HG03025 (cell line): Measurements from ENCODE around the gene GPAT3.
"Not testable (repeated sequence)": the region's sequence is repeated elsewhere in the genome, so short reads cannot be mapped to it uniquely, and the experiment has no call there.

Source experiments
- ATAC-seq: cut with Tn5 transposase; IDR thresholded peaks from one replicate; pipeline ENCODE4 v1.9.1; 2021; ENCODE audit warnings: mild to moderate bottlenecking, moderate library complexity; ENCODE audit not compliant: unreplicated experiment, low FRiP score

The GPAT3 gene

GRCh38 chr4:83548151-83548905 is 12.4 kb downstream of the GPAT3 start:
- ATAC-seq, result no peak

GRCh38 chr4:83552083-83552482 is 16.2 kb downstream of the GPAT3 start:
- no peak for ATAC-seq

DNA sequence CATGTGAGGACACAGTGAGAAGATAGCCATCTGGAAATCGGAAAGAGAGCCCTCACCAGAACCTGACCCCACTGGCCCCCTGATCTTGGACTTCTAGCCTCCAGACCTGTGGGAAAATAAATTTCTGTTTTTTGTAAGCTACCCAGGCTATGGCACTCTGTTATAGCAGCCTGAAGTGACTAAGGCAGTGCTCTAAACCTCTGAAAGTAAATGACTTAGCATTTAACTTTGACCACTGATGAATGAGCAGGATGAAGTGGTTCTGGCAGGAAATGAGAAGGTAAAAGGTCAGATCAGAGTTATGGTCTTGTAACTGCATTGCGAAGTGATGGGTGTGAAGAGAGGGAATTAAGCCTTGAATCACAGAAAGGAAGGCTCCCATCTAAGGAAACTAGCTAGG is 17.0 kb downstream of the GPAT3 start:
- no peak for ATAC-seq

GRCh38 chr4:83556006-83556707 is 20.2 kb downstream of the GPAT3 start:
- no peak for ATAC-seq

GRCh38 chr4:83556816-83557215 is 20.9 kb downstream of the GPAT3 start:
- ATAC-seq, result no peak

DNA sequence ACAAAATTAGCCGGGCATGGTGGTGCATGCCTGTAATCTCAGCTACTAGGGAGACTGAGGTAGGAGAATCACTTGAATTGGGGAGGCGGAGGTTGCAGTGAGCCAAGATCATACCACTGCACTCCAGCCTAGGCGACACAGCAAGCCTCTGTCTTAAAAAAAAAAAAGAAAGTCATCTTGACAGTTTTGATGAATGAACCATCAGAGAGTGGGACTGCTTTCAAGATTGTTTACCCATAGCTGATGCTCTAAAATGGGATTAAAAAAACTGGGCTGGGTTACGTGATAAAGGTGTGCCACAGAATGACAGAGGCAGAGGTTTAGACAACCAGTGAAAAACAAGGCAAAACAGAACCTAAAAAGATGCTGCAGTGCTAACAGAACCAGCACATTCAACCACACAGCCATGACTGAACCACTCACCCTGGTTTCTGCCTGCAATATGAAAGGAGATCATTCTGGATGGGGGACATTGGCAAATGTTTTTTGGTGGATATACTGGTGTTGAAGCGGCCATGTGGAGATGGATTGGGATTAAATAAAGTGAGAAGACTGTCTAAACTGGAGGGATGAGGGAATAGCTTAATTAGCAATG is 22.2 kb downstream of the GPAT3 start:
- ATAC-seq, result no peak

DNA sequence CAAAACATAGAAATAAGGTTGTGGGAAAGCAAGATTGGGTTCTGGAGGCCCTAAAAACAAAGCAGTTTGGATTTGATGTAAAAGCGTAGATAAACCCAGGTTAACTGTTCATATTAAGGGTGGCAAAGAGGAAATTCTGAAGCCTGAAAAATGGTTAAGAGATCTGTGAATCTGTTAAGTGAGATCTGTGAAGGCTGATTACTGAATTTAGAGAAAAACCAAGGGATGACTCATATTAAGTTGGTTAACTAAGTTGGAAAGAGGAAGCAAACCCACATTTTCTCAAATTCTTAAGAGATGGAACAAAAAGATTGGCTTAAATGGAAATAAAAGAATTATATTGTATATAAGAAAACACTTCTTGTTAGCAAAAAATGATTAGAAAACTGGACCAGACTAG is 22.8 kb downstream of the GPAT3 start:
- no peak for ATAC-seq

- no peak for ATAC-seq
Observed at GRCh38 chr4:83560523-83560922, 24.6 kb downstream of the GPAT3 start.

GRCh38 chr4:83561381-83561780 is 25.5 kb downstream of the GPAT3 start:
- no peak for ATAC-seq

DNA sequence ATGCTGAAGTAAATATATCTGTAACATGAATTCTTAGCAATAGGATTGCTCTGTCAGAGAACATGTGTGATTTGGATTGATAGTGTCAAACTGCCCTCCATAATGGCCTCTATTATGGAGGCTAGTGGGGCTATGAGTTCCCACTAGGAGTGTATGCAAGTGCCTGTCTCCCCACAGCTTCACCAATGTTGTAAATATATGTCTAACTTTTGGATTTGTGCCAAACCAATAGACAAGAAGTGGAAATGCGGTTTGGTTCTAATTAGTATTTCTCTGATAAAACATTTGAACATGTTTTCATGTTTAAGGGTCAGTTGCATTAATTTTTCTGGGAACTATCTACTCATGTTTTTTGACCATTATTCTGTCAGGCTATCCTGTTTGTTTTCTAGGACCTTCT is 28.1 kb downstream of the GPAT3 start:
- ATAC-seq, result no peak

DNA sequence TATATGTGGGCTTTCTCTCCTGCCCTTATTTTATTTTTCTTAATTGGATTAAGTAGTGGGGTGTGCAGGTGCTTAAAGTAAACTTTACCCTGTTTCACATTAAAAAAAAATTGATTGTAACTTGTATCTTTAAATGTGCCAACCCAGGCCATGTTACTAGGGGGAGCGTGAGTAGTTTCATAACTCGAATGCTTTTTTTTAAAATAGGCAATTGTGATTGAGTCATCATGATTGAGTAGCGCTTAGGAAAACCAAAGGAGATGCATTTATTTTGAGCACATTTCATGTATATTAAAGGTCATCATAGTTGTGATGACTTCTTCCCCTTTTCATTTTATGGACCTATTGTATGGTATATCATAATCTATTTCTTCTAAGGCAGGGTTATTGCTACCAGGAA is 32.2 kb downstream of the GPAT3 start:
- ATAC-seq, result no peak

DNA sequence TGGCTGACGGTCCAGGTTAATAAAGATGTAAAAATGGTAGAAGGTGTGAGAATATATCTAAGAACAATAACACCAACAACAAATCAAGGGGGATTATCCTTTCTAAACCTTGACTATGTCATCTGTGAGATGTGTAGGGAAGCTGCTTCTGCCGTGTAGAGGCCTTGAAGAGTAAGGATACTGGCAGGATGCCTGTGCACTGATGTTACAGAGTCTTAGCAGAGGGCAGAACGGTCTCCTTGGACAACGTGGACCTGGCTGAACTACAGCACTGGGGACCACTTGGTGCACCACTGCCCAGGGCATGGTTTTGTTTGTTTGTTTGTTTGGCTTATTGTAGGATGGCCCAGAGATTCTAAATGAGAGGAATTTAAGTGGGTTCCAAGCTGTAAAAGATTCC is 33.5 kb downstream of the GPAT3 start:
- no peak for ATAC-seq

DNA sequence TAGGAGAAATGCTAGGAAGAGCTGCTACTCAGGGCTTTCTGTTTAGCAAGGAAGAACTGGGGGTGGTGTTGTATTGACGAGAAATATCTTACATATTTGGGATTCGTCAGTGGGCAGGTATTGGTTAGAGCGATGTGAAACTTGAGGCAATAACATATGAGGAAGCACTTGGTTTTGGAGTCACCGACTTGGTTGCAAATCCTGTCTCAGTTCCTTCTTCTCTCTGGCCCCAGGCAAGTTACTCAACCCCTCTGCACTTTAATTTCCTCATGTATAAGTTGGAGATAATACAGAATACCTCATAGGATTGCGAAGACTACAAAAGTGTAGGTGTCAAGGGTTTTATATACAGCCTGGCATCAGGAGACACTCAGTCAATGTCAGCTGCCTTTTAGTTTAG is 34.1 kb downstream of the GPAT3 start:
- ATAC-seq, result peak; percentile 91

DNA sequence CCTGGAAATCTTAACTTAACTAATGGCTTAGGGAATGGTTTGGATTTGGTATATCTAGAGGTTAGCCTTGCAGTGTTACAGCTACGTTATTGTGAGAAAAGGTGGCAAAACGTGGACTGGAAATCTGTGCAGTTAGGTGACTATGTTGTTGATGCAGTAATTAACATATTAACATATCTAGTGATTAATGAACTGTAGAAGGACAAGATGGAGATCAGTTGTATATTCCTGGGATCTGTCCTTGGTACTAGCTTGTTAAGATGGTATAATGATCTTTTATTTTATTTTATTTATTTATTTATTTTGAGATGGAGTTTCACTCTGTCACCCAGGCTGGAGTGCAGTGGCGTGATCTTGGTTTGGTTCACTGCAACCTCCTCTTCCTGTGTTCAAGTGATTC is 36.9 kb downstream of the GPAT3 start:
- ATAC-seq, result no peak

DNA sequence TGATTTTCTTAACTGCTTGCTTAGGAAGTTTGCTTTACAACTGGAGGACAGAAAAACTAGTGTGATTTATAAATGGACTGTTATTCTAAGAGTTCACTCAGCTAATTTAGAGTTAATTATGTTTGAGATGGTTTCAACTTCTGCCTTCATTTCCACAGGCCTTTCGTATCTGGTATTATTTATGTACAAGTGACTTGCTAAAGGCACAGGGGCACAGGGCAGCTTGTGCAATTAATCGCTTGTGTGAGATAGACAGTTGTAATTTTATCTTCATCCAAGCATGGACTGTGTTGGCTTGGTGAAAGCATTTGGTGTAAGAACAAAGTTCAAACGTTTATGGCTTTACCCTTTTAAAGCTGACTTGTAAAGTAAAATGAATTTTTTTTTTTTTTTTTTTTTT is 38.3 kb downstream of the GPAT3 start:
- ATAC-seq, result no peak

- not testable (repeated sequence) for ATAC-seq
Observed at GRCh38 chr4:83576237-83576636, 40.3 kb downstream of the GPAT3 start.

DNA sequence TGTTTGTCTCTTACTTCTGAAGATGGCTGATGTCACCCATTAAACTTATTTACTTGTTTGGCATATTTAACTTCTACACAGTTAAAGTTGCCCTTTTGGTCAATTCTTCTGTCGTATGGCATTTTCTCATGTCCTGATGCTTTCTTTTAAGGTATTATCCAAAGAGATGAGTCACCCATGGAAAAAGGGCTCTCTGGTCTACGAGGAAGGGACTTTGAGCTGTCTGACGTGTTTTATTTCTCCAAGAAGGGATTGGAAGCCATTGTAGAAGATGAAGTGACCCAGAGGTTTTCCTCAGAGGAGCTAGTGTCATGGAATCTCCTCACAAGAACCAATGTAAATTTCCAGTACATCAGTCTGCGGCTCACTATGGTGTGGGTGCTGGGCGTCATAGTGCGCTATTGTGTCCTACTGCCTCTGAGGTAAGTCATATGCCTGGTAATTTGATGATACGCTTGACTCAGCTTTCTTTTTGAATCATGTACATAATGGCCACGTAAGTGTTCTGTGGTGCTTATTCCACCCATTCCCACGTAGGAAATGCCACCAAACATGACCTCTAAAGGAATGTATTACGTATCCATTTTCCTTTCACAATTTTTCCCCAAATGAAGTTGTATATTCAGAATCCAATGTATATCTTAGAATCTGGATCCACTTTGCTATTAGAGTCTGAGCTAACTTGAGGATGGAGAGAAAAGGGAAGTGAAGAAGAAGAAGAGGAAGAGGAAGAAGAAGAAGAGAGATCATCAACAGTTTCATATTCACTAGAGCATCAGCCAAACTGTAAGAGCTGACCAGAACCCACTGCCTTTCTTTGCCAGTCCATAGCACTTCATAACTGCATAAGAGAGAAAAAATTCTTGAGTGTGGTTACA is 45.7 kb downstream of the GPAT3 start:
- peak; percentile 91 for ATAC-seq

DNA sequence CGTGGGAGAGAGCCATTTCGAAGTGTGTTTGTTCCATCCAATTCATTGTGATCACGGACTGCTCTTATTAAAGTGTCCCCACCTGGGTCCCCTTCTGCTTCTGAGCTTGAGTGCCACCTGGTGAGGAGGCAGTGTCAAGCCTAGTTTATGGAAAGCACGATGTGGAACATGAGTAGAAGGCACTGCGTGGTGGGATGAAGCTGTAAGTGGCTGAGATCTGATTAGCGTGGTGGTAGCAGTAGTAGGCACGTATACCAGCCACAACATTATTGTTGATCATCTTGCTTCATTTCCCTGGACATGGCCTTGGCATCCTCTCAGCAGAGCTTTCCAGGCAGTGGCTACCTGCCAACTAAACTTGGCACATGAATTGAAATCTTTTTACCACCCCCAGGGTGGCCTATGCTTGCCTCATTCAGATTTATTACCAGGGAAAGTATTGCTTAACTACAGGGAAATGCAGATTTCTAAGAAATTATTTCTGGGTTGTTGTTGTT is 46.4 kb downstream of the GPAT3 start:
- ATAC-seq, result no peak

- ATAC-seq, result no peak
Observed at GRCh38 chr4:83585982-83586508, 50.1 kb downstream of the GPAT3 start.

DNA sequence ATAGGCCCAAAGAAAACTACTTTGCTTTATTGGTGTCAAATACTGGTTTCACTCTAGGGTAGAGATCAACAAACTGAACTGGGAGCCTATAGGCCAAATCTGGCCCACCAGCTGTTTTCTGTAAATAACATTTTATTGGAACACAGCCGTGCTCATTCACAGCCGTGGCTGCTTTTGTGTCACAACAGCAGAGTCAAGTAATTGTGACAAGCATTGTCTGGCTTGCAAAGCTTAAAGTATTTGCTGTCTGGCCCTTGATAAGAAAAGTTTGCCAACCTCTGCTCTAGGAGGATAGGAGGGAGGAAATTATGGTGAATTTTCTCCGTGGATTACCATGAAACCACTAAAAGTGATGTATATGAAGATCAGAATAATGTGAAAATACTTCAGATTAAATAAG is 53.4 kb downstream of the GPAT3 start:
- ATAC-seq, result no peak
